Measurements from ENCODE around the gene FAR2.
"Not testable (repeated sequence)": the region's sequence is repeated elsewhere in the genome, so short reads cannot be mapped to it uniquely, and the experiment has no call there.

Gene FAR2

DNA sequence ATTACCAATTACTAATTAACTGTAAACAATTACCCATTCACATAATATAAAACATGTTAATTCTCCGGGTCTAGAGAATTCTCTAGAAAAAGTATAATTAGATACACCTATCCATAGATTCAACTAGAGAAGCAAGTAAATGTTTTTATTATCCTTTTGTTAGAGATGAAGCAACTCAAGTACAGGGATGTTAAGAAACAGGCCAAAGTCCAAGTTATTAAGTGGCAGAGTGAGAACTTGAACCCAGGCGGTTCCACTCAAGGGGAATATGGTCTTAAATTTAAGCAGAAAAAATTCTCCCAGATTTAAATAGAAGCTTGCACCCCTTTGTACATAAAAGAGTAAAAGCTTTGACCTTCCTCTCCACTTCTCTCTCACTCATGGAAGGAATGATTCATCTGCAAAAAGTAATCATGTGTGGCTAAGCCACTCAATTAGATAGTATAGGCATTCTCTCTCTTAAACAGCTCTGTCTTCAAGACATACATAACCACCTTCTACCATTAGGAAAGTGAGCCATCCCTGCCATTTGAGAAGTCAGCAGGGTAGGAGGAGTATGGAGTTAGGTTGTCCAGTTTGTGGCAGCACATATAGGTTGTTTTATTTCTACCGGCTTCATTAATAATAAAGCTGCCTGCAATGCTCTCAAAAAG is 197.8 kb downstream of the FAR2 start:
- no peak for DNase-seq

- no peak for DNase-seq
Observed at GRCh38 chr12:29350080-29350479, 201.0 kb downstream of the FAR2 start.

DNA sequence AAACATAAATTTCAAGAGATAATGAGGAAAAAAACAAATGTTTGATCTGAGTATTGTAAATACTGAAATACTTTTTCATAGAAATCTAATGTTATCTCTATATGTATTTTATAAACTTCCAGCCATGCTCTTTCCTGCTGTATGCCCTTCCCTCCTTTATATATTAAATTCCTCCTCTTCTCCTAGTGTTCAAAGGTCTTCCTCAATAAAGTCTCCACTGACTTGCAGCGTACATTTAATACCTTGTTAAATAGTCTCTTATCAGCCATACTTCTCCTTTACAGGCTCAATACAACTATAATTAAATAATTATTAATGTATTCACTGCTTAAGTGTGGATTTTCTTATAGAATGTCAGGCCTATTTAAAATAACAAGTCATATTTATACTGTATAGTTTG is 205.9 kb downstream of the FAR2 start:
- no peak for DNase-seq

GRCh38 chr12:29365091-29365490 is 216.0 kb downstream of the FAR2 start:
- no peak for DNase-seq

DNA sequence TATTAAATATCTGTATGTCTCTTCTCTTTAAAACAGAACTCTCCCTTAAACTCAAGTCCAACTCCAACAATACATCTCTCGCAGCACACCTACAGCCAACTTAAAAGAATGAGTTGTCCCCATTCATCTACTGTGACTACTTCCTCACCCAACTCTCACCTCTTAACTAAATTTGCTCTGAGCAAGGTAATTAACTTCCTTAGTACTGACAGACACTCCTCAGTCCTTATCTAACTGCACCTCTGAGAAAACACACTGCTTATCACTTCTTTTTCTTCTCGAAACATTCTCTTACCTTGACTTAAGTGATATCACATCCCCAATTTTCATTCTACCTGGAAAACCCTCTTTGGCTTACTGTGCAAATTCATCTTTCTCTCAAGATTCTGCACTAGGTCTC is 224.9 kb downstream of the FAR2 start:
- no peak for DNase-seq

DNA sequence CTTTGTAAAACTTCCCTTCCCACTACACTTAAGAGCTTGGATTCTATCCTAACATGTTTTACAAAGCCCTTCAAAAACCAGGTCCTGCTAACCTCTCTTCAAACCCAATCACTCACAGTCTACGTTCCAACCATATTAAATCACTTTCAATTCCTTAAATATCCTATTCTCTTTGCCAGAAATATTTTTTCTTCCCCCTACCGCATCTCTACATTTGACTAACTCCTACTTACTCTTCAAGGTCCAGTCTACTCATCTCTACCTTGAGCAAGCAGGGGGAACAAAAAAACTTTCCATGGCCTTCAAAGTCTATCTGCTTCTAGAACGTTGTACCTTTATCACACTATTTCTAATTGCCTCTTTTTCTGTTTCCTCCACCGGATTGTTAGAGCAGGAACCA is 225.8 kb downstream of the FAR2 start:
- no peak for DNase-seq

- no peak for DNase-seq
Observed at GRCh38 chr12:29376118-29376517, 227.0 kb downstream of the FAR2 start.

DNA sequence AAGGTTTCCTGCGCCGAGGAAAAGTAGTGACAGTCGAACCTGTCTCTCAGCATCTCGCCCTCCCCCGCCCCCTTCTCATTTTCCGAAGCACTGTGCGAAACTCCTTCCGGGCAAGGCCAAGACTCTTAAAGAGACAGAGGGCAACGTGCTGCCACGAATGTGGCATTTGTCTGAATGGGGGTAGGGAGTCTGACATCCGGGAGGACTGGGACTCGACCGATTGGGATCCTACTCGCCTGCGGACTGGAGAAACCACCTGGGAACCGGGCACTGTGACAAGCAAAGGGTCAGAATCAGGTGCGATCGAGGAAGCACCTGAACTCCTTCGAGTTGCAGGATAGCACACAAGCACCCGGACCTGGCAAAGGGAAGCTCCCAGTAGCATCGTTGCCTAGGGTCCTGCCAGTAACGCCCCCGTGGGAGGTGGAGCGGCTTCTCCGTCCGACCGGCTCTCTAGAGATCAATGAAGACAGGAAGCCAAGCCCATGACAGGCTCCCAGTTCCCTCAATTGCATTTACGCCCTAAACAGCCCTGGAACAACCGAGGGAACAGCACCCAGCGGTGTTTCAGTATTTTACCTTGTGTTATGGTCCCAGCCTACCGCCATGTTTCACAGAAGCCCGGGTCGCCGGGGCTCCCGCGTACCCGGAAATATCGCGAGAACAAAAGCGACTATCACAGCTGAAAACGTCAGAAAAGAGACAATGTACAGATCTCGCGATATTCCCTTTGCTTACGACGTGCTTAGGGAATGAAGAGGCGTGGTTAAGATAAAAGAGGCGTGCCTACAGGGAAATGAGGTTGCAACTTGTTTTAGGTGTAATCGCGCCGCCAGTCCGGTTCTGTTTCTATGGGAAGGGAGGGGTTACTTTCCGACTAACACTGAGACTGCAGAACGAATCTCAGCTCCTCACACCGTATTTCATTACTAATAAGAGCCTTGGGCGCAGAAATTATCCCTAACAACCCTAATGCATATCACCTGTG is 231.8 kb downstream of the FAR2 start, which contains the start of gene ERGIC2:
ERGIC2 (minus strand) TSS at position 637 of the 988 bp plus-strand sequence. CDS start 9,539 bp downstream, outside the sequence.
- peak; percentile 96 for DNase-seq

DNA sequence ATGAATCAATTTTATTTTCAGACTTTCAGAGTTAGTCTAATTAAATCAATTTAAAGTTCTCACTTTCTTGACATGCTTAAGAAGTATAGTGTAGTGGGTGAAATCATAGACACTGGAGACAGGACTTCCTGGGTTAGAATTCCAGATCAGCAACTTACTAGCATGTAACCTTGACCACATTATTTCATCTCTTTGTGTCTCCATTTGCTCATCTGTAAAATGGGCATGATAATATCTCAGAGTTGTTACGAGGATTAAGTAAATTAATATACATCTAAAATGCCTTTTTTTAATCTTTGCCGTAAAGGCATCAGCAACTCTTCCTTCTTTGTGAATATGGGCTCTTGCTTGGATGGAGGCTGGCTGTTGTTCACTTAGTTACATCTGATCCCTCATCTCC is 233.2 kb downstream of the FAR2 start:
- DNase-seq = no peak

DNA sequence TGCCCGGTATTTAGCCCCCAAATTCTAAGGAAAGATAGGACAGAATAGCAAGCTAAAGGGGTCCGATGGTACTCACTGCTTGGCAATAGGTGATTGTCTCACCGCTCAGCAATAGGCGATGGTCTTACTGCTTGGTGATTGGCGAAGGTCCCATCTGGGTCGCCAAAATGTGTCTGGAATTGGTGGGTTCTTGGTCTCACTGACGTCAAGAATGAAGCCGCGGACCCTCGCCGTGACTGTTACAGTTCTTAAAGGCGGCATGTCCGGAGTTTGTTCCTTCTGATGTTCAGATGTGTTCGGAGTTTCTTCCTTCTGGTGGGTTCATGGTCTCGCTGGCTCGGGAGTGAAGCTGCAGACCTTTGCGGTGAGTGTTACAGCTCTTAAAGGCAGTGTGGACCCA is 236.1 kb downstream of the FAR2 start:
- DNase-seq = not testable (repeated sequence)
